Measurements from ENCODE around the gene IL34. TPM values are rescaled to one million over a fixed set of nuclear protein-coding genes. Genes with fewer than 3 reads are reported as not detected.
"Not testable (repeated sequence)": the region's sequence is repeated elsewhere in the genome, so short reads cannot be mapped to it uniquely, and the experiment has no call there.

The IL34 gene
- total RNA-seq, 1 donor from 2014 or later, result 2.4 TPM

DNA sequence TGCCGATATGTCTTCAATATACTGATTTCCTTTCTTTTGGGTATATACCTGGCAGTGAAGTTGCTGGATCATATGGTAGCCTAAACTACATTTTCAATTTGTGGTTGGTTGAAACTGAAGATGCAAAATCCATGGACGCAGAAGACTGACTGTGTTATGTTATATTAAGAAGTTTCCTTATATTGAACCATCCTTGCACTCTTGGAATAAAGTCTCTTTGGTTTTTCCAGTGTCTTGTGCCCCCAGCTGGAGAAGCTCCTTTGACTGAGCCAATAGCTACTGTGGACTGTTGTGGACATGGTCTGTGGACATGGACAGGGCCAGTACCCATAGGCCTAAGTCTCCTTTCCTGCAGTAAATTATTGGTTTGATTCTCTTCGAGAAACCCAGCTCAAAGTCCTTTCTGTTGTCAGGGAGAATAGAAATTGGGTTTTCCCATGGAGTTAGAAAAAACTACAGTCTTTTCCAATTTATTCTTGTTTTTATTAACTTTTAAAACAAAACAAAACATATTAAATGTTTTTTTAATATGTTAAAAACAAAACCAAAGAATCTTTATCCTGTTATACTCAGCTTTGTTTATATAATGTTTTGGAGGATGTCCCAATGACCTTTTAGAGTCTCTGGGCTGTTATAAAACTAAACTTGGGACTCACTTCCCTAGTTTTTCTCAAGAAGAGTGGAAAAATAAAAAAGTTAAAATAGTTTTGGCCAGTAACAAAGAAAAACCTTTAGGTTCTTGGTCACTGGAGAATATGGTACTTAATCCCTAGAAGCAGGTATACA is 15.2 kb upstream of the IL34 start:
- no peak for DNase-seq (ENCODE audit: low spot score)

- no peak for DNase-seq (ENCODE audit: low spot score)
Observed at GRCh38 chr16:70632273-70632672, 14.1 kb upstream of the IL34 start.

DNA sequence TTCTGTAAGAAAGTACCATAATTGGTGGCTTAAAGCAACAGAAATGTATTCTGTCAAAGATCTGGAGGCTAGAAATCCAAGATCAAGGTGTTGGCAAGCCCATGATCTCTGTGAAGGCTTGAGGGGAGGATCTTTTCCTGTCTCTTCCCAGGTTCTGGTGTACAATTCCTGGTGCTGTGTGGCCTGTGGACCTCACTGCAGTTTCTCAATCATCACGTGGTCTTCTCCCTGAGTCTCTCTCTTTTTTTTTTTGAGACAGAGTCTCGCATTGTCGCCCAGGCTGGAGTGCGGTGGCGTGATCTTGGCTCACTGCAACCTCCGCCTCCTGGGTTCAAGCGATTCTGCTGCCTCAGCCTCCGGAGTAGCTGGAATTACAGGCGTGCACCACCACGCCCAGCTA is 12.7 kb upstream of the IL34 start:
- DNase-seq (ENCODE audit: low spot score), result not testable (repeated sequence)

DNA sequence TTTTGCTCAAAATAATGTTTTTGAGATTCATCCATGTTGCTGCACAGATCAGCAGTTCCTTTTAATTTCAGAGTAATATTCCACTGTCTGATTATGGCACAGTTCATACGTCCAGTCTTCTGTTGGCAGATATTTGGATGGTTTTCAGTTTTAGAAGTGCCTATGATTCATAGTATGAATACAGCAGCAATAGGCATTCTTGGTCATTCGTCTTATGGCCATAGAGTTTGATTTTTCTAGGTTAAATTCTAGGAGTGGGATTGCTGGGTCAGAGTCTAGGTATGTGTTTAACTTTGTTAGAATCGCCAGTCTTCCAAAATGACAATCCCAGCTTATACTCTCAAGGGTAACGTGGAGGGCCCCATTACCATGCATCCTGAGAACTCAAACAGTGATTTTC is 11.5 kb upstream of the IL34 start:
- DNase-seq (ENCODE audit: low spot score), result no peak

DNA sequence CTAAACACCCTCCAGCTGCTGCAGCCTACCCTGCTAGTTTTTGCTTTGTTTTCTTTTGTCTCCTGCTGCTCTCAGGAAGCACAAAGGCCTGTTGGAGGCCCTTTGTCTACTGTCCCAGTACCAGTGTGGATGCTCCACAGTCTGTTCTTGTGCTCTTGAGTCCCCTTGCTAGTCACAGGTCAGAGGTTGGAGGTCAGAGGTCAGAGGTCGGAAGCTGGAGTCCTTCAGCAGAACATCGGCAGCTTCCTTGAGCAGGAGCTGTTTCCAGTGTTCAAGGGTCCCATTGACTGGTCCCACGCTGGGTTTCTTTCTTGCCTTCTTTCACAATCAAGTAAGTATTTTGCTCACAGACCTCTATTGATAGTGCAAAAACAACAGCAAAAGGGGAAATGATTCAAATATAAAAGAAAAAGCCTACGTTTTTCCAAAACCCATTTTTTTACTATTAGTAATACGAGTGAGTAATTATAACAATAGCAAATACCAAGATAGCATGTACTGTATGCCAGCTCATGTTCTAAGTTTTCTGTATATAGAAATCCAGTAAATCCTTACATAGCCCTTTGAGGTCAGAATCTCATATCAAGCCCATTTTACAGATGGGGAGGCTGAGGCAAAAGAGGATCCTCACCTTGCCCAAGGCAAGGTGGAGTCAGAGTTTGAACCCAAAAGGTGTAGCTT is 10.9 kb upstream of the IL34 start:
- DNase-seq (ENCODE audit: low spot score), result no peak

DNA sequence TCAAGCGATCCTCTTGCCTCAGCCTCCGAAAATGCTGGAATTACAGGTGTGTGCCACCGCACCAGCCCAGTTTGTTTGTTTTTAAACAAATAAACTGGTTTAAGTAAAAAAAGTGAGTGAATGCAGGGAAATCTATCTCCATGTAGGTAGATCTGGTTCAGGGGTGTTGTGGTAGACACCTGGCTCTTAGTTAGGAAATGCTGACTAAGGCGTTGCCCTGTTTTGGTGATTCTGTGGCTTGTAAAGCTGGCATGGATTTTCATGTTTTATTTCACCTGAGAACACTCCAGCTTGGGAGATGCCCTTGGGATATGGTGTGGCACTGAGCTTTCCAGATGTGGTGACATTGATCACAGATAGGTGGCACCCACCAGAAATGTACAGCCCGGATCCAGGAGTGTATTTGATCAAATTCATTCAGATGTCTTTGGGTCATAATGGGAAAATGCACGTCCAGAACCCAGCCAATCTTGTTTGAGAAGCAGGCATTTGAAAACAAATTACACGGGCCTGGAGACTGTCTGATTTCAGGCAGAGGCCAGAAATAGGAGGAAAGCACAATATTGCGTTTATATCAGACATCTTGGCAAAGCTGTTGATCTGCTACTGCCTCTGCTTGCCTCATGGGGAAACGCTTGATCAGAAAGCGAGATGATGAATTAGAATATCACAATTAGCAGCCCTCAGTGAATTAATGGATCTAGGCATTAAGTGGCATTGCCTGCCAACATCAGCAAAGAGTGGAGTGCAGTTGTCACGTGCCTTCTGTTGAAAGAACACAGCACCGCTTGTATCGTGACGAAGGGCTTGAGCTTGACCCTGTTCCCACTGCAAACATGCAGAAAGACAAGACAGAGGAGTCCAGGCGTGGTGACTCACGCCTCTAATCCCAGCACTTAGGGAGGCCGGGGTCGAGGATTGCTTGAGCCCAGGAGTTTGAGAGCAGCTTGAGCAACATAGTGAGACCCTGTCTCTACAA is 7.3 kb upstream of the IL34 start:
- no peak for DNase-seq (ENCODE audit: low spot score)

GRCh38 chr16:70642633-70643032 is 3.7 kb upstream of the IL34 start:
- no peak for DNase-seq (ENCODE audit: low spot score)

- DNase-seq (ENCODE audit: low spot score), result peak; percentile 60
Observed at GRCh38 chr16:70643264-70643663, 3.1 kb upstream of the IL34 start.

DNA sequence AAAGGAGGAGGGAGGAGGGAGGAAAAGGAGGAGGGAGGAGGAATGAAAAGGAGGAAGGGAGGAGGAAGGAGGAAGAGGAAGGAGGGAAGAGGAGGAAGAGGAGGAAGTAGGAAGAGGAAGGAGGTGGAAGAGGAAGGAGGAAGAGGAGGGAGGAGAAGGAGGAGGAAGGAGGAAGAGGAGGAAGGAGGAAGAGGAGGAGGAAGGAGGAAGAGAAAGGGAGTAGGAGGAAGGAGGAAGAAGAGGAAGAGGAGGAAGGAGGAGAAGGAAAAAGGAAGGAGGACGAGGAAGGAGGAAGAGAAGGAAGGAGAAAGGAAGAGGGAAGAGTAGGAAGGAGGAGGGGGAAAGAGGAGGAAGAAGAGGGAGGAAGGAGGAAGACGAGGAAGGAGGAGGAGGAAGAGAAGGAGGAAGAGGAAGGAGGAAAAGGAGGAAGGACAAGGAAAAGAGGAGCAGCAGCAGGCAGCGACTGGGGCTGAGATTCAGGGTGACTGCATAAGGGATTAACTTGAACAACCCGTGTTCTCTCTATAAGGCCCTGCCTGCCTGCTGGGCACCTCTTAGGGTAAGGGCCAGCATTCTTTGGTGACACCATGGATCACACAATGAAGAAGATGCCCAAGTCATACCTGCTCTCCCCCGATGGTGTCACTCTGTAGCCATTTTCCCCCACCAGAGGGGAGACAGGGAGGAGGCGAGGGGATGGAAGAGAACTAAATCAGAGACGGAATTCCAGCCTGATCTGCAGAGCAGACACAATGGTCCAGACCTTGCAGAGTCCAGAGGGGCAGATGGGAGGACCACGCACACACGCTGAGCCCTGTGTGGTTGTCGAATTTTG is 1.4 kb upstream of the IL34 start:
- DNase-seq (ENCODE audit: low spot score), result peak; percentile 59

- peak; percentile 71 for DNase-seq (ENCODE audit: low spot score)
Observed at GRCh38 chr16:70647441-70648359, 1.3 kb downstream of the IL34 start.

GRCh38 chr16:70648606-70649005 is 2.2 kb downstream of the IL34 start:
- DNase-seq (ENCODE audit: low spot score), result peak; percentile 62

- DNase-seq (ENCODE audit: low spot score), result peak; percentile 75
Observed at GRCh38 chr16:70649300-70649699, 2.9 kb downstream of the IL34 start.

- peak; percentile 82 for DNase-seq (ENCODE audit: low spot score)
Observed at GRCh38 chr16:70650216-70650615, 3.9 kb downstream of the IL34 start.

- DNase-seq (ENCODE audit: low spot score), result peak; percentile 35
Observed at GRCh38 chr16:70651524-70651923, 5.2 kb downstream of the IL34 start.

DNA sequence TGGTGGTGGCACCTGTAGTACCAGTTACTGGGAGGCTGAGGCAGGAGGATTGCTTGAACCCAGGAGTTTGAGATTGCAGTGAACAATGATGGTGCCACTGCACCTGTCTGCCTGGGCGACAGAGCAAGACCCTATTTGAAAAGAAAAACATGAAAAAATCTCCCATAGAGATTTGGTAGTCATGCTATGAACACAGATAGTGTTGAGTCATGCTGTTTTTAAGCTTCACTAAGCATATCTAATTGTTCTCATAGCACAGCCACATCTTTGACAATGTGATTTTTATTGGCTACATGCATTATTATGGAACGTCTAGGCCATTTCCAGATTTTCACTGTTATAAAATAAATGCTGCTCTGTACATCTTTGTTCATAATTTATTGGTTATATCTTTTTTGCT is 6.0 kb downstream of the IL34 start:
- no peak for DNase-seq (ENCODE audit: low spot score)

DNA sequence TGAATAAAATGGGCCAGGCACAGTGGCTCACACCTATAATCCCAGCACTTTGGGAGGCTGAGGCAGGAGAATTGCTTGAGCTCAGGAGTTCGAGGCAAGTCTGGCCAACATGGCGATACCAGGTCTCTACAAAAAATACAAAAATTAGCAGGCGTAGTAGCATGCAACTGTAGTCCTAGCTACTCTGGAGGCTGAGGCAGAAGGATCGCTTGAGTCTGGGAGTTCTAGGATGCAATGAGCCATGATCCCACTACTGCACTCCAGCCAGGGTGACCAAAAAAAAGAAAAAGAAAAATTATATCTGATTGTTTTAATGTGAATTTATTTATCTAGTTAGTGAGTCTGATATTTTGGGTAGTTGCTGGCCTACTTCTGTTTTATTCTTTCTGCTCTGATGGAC is 7.0 kb downstream of the IL34 start:
- DNase-seq (ENCODE audit: low spot score), result peak; percentile 14

GRCh38 chr16:70653809-70654771 is 7.7 kb downstream of the IL34 start:
- DNase-seq (ENCODE audit: low spot score), result peak; percentile 90

GRCh38 chr16:70656065-70656711 is 9.8 kb downstream of the IL34 start:
- no peak for DNase-seq (ENCODE audit: low spot score)

All from mesenteric fat pad (tissue), 1 donor.